ENCODE data around the gene EFCAB12.

Gene EFCAB12

DNA sequence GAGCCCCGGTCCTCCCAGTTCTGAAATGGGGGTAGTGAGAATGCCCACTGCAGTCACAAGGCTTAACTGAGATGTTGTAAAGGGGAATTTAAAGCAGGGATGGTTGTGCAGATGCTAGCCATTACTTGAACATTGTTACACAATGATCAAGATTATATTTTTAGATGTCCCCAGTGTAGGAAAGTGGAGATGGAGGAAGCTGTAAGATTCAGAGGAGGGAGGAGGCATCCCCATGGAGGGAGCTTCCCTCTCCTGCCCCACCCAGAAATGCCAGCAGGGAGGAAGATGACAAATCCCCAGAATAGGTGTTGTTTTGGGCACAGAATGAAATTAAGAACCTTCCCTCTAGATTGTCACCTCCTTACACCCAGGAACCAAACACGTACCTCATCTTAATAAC lies 46.1 kb downstream of the EFCAB12 start:
- in situ Hi-C loops (cut with MboI; ENCODE audit: low sequenced_read_pairs, unreplicated experiment), result no loop called here
- TF ChIP-seq, protein P1, sequence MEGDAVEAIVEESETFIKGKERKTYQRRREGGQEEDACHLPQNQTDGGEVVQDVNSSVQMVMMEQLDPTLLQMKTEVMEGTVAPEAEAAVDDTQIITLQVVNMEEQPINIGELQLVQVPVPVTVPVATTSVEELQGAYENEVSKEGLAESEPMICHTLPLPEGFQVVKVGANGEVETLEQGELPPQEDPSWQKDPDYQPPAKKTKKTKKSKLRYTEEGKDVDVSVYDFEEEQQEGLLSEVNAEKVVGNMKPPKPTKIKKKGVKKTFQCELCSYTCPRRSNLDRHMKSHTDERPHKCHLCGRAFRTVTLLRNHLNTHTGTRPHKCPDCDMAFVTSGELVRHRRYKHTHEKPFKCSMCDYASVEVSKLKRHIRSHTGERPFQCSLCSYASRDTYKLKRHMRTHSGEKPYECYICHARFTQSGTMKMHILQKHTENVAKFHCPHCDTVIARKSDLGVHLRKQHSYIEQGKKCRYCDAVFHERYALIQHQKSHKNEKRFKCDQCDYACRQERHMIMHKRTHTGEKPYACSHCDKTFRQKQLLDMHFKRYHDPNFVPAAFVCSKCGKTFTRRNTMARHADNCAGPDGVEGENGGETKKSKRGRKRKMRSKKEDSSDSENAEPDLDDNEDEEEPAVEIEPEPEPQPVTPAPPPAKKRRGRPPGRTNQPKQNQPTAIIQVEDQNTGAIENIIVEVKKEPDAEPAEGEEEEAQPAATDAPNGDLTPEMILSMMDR (IDR thresholded peaks at IDR 0.05; ENCODE audit: borderline replicate concordance, control extremely low read depth, extremely low read depth, insufficient read depth, missing control alignments), result no peak
- DNase-seq (ENCODE audit: low spot score), result no peak

GRCh38 chr3:129379582-129380358 lies 48.7 kb downstream of the EFCAB12 start:
- no peak for DNase-seq (ENCODE audit: low spot score)
- in situ Hi-C loops (cut with MboI; ENCODE audit: low sequenced_read_pairs, unreplicated experiment), result no loop called here
- TF ChIP-seq, protein P1 (IDR thresholded peaks at IDR 0.05; ENCODE audit: borderline replicate concordance, control extremely low read depth, extremely low read depth, insufficient read depth, missing control alignments), result no peak

DNA sequence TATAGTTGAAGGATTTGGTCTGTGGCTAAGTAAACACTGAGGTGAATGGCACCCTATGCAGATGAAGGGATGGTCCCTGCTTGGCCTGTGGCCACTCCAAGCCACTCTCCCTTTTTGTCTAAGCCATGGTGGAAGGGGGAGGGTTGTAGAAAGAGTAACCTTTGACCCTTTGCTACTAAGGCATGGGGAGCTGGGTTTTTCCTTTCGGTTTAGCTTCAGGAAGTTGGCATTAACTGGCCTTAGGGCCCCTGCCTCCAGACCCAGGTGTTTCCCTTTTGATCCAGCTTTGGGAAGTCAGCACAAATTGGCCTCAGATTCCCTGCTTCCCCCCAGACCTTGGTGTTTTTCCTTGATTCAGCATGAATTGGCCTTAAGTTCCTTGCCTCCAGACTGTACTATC lies 49.5 kb downstream of the EFCAB12 start:
- in situ Hi-C loops (cut with MboI; ENCODE audit: low sequenced_read_pairs, unreplicated experiment), result no loop called here
- TF ChIP-seq, protein P1 (IDR thresholded peaks at IDR 0.05; ENCODE audit: borderline replicate concordance, control extremely low read depth, extremely low read depth, insufficient read depth, missing control alignments), result no peak

DNA sequence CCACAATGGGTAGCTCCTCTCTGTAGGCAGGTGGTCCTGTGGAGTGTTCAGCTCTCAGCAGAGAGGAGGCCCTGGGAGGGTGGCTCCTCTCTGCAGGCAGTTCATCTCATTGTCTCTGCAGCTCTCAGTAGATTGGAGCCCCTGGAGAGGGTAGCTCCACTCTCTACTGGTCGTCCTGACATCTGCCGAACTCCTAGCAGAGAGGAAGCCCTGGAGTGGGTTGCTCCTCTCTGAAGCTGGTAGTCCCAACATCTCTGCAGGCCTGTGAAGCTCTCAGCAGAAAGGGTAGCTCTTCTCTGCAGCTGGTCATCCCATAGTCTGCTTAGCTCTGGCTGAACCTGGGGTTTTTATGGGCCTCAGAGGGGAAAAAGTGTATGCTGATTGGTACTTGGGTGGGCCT lies 50.8 kb downstream of the EFCAB12 start:
- TF ChIP-seq, protein P1 (IDR thresholded peaks at IDR 0.05; ENCODE audit: borderline replicate concordance, control extremely low read depth, extremely low read depth, insufficient read depth, missing control alignments), result no peak
- in situ Hi-C loops (cut with MboI; ENCODE audit: low sequenced_read_pairs, unreplicated experiment), result no loop called here
- DNase-seq (ENCODE audit: low spot score), result no peak

More for the DNA sequence above, 49.5 kb downstream of the EFCAB12 start:
- no peak for DNase-seq (ENCODE audit: low spot score)

GRCh38 chr3:129375099-129375498 lies 53.3 kb downstream of the EFCAB12 start:
- in situ Hi-C loops (cut with MboI; ENCODE audit: low sequenced_read_pairs, unreplicated experiment), result no loop called here
- TF ChIP-seq, protein P1 (IDR thresholded peaks at IDR 0.05; ENCODE audit: borderline replicate concordance, control extremely low read depth, extremely low read depth, insufficient read depth, missing control alignments), result no peak
- no peak for DNase-seq (ENCODE audit: low spot score)

DNA sequence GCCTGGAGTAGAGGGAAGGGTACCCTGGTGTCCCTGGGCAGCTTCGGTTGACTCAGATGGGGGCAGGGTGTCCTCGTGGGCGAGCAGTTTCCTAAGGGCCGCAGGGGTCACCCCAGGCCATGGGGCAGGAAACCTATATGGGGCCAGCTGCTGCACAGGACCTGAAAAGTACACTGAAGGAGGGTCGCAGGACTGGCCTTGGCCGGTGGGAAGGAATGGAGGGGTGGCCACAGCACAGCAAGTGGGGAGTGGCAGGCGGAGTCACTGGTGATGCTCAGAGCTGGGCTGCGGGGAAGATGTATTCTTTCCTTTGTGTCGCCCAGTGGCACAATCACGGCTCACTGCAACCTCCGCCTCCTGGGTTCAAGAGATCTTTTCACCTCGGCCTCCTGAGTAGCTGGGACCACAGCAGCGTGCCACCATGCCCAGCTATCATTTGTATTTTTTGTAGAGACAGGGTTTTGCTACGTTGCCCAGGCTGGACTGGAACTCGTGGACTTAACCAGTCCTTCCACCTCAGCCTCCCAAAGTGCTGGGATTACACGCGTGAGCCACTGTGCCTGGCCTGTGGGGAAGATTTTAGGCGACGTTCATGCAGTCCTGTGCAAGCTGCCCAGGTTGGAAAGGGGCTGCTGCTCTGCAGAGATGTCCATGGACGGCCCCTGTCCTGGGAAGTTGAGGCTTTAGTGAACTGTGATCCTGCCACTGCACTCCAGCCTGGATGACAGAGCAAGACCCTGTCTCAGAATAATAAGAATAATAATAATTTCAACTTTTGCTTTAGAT lies 57.2 kb downstream of the EFCAB12 start:
- in situ Hi-C loops (cut with MboI; ENCODE audit: low sequenced_read_pairs, unreplicated experiment), result no loop called here
- TF ChIP-seq, protein P1 (IDR thresholded peaks at IDR 0.05; ENCODE audit: borderline replicate concordance, control extremely low read depth, extremely low read depth, insufficient read depth, missing control alignments), result no peak
- DNase-seq (ENCODE audit: low spot score), result no peak

Data from GM13976 (cell line).